WERI-Rb-1 (cell line): Measurements from ENCODE around the gene TNFRSF14.

Experiments
- DNase-seq: peaks from one replicate; pipeline ENCODE4 v3.0.0-alpha.2; 2020
- H3K27ac ChIP-seq: fragments of 250-450 bp; sonication (Bioruptor Pico); 2 replicates; pipeline ENCODE4 v1.5.1; 2020; ENCODE audit warnings: mild to moderate bottlenecking, moderate library complexity
- H3K27me3 ChIP-seq: fragments of 250-450 bp; sonication (Bioruptor Pico); 2 replicates; pipeline ENCODE4 v1.5.1; 2021; ENCODE audit warnings: mild to moderate bottlenecking, low read depth, moderate library complexity; ENCODE audit not compliant: insufficient read depth, severe bottlenecking
- H3K36me3 ChIP-seq: fragments of 250-450 bp; sonication (Bioruptor Pico); 2 replicates; pipeline ENCODE4 v1.5.1; 2020; ENCODE audit warnings: mild to moderate bottlenecking, moderate library complexity
- H3K4me3 ChIP-seq: 2 replicates; pipeline ENCODE4 v1.5.1; 2011; ENCODE audit warnings: low read depth, mild to moderate bottlenecking, control low read depth, low read length
- H3K9me3 ChIP-seq: fragments of 250-450 bp; sonication (Bioruptor Pico); 2 replicates; pipeline ENCODE4 v1.5.1; 2021; ENCODE audit warnings: mild to moderate bottlenecking, moderate library complexity; ENCODE audit not compliant: severe bottlenecking
- TF ChIP-seq, protein P1 (sequence below): IDR thresholded peaks from 2 replicates; pipeline ENCODE4 v1.5.1; 2011; ENCODE audit warnings: low read depth, mild to moderate bottlenecking, control low read depth, inconsistent platforms, low read length

The TNFRSF14 gene

GRCh38 chr1:2589431-2590232 is 33.5 kb downstream of the TNFRSF14 start:
- Histone ChIP-seq H3K4me3 (no peak overlapping the region), H3K9me3 (no peaks in the 10 kb centered on the region), H3K36me3 (no peaks in the 10 kb centered on the region), H3K27me3 (peaks cover 20% of the 10 kb centered on the region), H3K27ac (no peak overlapping the region)
- DNase-seq: no peak
- TF ChIP-seq, protein P1, sequence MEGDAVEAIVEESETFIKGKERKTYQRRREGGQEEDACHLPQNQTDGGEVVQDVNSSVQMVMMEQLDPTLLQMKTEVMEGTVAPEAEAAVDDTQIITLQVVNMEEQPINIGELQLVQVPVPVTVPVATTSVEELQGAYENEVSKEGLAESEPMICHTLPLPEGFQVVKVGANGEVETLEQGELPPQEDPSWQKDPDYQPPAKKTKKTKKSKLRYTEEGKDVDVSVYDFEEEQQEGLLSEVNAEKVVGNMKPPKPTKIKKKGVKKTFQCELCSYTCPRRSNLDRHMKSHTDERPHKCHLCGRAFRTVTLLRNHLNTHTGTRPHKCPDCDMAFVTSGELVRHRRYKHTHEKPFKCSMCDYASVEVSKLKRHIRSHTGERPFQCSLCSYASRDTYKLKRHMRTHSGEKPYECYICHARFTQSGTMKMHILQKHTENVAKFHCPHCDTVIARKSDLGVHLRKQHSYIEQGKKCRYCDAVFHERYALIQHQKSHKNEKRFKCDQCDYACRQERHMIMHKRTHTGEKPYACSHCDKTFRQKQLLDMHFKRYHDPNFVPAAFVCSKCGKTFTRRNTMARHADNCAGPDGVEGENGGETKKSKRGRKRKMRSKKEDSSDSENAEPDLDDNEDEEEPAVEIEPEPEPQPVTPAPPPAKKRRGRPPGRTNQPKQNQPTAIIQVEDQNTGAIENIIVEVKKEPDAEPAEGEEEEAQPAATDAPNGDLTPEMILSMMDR: no peak

DNA sequence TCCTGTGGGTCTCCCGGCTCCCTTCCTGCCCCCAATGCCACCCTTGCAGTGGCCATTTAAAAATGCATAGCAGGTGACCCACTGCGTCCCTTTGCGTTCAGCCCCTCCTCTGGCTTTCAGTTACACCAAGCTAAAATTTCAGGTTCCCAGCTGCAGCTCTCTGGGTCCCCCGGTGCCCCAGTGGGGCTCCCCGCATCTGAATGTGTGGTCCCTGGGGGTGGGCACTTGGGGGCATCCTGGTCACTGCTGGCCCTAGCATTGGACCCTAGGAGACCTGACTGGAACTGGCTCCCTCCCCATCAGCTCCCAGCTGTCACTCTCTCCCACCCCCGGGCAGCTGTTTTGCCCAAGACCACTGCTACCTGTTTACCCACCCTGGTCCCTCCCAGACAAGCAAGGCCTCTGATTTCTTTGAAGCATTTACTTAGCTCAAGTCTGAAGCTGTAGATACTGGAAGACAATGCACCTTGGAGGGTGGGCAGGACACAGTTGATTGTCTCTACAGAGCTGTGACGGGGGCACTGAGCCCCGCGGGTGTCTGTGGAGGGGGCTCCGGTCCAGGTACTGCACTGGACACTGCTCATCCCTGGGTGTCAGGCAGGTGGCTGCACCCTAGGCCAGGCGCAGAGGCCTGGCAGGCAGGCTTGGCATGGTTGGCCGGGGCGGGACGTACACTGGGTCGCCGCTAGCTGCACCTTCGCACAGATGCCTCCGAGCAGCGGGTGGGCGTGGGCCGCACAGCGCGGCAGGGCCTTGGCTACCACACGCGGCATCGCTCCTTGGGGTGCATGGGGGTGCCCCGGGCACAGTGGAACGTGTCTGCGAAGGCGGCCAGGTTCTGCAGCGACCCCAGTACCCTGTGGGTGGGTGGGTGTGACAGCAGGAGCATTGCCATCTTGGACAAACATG is 34.3 kb downstream of the TNFRSF14 start:
- H3K27me3 ChIP-seq: peaks cover 27% of the 10 kb centered on the region
- no peak overlapping the region for H3K27ac ChIP-seq
- H3K9me3 ChIP-seq: no peaks in the 10 kb centered on the region
- H3K4me3 ChIP-seq: no peak overlapping the region
- DNase-seq: no peak
- TF ChIP-seq, protein P1: no peak
- H3K36me3 ChIP-seq: no peaks in the 10 kb centered on the region

GRCh38 chr1:2591233-2591580 is 35.0 kb downstream of the TNFRSF14 start:
- H3K9me3 ChIP-seq: no peaks in the 10 kb centered on the region
- H3K4me3 ChIP-seq: no peak overlapping the region
- no peak overlapping the region for H3K27ac ChIP-seq
- H3K27me3 ChIP-seq: peaks cover 31% of the 10 kb centered on the region
- TF ChIP-seq, protein P1: no peak
- DNase-seq: no peak
- no peaks in the 10 kb centered on the region for H3K36me3 ChIP-seq

- TF ChIP-seq, protein P1: no peak
- Histone ChIP-seq H3K27ac (no peak overlapping the region), H3K27me3 (peaks cover 34% of the 10 kb centered on the region), H3K4me3 (no peak overlapping the region), H3K36me3 (no peaks in the 10 kb centered on the region), H3K9me3 (no peaks in the 10 kb centered on the region)
- no peak for DNase-seq
Measured at GRCh38 chr1:2591581-2592261, 35.5 kb downstream of the TNFRSF14 start.

- Histone ChIP-seq H3K9me3 (no peaks in the 10 kb centered on the region), H3K27ac (no peak overlapping the region), H3K36me3 (no peaks in the 10 kb centered on the region), H3K4me3 (no peak overlapping the region), H3K27me3 (peaks cover 44% of the 10 kb centered on the region)
- DNase-seq: no peak
- TF ChIP-seq, protein P1: no peak
Measured at GRCh38 chr1:2592672-2593071, 36.5 kb downstream of the TNFRSF14 start.
